SIG-M5 treated with dmso at 0.1 percent for 504 hours (cell line): Measurements from ENCODE around the gene SHB.
A peak's percentile ranks its signal among the peaks of the same experiment; 100 is the strongest.

Source experiments
- DNase-seq: peaks from one replicate; lab custom pipeline; 2025; ENCODE audit not compliant: unreplicated experiment; lab: John Stamatoyannopoulos, UW

The SHB gene

DNA sequence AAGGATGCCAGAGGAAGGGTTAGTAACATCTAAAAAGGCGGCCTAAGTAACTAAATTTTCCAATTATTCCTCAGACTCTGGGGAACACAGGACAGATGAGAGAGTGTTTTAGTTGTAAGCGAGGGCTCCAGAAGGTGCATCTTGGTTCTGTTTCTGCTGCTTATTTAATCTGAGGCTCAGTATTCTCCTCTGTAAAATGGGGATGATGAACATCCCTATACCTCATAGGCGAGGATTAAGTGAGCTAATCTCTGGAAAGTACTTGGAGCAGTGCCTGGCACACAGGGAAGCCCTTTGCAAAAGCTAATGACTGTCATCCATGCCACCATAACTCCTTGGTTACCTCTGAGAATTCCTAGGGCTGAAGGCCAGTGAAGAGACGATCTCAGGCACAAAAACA lies 59.0 kb downstream of the SHB start:
- DNase-seq: no peak

DNA sequence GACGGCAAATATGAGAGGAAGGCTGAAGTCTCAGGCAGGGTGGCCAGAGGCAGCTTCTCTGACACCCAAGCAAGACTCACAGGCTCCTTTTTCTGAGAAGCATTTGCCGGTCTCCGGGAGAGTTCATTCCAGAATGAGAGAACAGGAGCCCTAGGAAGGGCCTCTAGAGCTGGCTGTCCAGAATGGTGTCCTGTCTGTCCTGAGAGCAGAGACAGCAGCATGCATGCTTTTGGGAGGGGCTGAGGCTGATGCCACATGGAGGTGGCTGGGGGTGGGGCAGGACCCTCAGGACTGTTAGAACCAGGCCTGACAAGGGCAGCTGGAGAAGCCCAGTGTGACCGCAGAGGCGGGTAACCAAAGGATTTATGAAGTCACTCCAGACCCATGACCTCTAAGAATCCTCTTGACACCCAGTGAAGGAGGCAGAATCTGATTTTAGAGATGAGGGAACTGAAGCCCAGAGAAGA lies 60.0 kb downstream of the SHB start:
- no peak for DNase-seq

DNA sequence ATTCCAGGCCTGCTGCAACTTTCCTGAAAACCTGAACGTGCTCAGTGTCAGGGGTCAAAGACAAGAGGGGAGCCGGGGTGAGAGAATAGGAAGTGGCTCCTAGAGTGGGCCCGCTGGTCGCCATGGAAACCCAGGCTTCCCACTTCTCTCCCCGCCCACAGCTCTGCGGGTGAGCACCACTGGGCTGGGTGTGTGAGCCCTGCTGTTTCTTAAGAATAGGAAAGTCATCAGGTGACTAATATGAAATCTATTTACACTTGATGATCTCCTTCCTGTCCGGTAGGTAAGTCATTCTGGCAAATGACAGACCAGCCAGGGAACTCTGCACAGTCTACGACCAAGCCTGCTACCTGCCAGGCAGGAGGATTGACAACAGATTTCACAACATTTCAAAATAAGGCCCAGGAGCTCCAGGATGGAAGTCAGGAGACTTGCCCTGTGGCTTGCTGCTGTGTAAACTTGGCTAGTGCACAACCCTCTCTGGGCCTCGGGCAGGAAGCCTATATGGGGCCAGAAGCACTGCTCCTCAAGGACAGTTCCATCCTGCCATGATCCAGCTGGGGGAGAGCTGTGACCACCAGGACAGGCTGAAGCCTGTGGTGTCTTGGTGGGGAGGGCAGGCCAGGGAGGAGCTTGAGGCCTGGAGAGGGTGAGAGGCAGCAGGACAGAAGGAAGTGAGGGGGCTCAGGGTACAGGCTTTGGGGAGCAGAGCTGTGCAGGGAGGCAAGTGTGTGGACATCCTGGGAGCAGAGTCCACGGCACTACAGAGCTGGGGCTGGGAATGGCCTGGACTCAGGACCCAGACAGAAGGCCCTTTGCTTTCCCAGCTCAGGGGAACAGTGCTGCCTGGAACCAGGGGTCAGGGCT lies 60.6 kb downstream of the SHB start:
- DNase-seq: peak; percentile 77

DNA sequence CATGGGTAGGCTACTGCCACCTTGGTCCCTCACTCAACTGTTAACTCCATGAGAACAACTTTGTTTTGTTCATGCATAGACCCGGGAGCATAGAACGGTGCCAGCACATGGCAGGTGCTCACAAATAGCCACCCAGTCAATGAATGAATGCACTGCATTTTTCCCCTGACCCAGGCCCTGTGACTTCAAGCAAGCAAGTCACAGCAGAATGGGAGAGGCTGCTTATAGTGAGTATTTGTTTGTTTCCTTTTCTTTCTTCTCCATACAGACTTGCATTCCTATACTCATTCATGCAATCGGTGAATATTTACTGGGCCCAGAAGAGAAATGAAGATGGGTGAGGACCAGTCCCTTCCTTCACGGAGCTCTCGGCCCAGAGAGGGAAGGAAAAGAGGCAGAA lies 62.0 kb downstream of the SHB start:
- no peak for DNase-seq

DNA sequence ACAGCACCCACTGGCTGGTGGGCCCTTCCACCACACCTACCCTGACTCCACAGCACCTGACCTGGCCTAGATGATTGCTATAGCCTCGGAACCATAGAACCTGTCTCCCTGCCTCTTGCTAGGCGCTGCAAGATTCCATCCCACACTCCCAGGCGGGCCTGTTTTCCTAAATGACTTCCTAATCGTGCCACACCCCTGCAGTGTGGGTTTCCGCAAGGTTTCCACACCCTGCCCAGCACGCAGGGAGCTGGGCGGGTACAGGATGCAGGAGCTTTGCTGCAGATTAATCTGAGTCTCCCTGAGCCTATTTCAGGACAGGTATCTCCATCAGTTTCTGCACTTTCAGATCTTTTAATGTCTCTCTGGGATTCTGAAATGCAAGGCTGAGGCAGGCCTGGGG lies 62.9 kb downstream of the SHB start:
- no peak for DNase-seq

DNA sequence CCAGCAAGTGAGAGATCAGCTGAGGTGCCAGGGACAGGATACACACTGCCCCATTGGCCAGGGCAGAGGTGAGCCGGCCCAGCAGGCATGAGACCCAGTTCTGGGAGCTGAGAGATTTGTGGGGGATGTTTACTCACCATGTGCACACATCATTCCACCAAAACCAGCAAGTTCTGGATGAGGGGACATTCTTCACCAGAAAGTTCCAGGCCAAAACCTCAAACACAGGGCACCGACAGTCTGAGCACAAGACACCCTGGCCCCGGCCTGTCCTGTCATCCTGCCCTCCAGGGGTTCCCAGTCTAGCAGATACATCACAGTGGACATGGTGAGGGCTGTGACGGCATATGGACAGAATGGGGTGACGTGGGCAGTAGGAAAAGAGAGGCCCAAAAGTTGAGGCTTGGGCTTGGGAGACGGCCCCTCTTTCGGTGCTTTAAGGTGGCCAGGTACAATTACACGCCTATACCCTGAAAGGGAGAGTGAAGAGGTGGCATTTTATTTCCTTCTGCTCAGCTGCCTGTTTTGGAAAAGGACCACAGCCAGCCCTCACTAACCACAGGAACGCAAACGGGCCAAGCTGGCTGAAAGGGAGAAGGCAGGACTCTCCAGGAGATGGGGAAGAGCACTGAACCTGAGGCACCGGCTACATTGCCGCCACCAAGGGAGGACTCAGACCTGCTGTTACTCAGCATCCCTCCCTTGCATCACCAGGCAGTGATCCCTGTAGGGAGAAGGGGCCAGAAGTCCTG lies 64.0 kb downstream of the SHB start:
- no peak for DNase-seq

DNA sequence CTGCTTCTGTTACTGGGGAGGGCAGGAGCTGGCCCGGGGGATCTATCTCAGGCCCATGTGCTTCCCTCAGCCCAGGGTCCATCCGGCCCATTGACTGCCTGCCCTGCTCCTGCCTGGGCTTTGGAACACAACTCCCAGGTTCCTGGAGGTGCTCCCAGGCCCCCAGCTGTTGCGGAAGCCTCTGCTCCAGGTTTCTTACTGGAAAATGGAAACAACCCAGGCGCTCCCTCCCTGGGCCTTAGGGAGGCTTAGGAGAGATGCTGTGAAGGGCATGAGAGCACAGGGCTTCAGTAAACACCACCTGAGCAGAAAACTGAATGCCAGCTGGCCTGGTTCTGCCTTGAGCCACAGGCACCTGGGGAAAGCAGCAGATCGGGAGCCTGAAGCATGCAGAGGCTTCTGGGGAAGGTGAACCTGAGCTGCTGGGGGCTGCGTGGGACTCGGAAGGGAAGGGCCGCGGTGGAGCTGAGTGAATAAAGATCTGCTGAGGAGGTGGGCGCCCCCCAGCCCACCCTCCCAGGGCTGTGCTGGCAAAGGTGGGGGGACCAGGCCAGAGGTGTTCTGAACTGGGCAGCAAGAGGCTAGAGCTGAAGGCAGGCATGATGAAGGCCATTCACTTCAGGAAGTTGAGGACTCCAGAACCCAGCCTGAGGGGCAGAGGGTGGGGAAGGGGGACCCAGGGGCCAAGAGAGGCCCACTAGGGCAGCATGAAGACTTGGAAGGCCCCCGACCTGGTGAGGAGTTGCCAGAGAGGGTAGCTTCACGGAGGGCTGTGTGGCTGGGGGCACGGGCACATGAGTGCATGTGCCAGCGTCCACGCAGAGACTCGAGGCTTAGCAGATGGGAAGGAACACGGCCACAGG lies 64.8 kb downstream of the SHB start:
- no peak for DNase-seq

DNA sequence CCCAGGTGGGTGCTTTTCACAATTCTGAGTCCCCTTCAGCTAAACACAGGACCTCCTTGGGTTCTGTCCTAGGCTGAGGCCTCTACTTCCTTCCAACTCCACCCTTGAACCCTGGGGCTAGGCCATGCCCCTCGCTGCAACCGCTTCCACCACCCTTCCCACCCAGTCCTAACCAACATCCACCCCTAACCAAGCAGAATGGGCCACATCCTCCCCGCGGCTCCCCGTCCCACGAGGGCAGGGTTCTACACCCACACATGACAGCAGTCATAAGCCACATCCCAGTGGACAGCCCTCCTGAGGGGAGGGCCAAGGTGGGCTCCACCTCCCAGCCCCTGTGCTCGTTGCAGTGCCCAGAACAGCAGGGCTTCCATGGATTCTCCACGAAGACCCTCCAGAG lies 65.8 kb downstream of the SHB start:
- DNase-seq: no peak

DNA sequence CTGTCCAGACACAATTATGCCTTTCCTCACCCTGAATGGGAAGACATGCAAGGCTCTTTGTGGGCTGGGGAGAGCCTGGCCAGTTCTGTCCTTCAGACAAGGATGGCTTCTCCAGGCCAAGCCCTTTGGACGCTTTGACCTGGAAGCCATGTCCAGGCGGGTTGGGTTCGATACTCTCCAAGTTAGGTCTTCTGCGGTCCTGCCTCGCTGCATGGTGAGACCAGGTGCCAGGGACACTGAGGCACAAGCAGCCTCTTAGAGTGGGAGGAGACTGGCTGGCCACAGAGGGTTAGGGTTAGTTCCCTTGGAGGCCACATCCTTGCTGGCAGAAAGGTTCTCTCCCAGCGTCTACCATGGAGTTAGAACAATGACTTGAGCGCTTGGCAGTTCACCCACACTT lies 67.6 kb downstream of the SHB start:
- no peak for DNase-seq

DNA sequence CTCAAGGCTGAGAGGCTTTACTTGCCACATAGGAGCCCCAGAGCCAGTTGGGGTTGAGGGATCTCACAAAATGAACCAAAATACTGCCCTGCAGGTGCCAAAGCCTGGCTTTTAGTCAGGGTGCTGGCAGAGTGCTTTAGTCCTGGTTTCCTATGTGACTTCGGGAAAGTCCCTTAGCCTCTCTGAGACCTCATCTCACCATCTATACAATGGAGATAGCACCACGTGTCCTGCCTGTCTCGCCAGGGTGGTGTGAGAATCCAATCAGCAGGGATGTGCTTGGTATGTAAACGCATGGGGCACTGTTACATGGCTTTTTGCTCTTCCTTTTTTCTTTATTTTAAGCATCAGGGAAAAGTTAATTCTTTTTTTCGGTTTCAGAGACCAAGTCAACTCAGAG lies 68.3 kb downstream of the SHB start:
- DNase-seq: no peak

DNA sequence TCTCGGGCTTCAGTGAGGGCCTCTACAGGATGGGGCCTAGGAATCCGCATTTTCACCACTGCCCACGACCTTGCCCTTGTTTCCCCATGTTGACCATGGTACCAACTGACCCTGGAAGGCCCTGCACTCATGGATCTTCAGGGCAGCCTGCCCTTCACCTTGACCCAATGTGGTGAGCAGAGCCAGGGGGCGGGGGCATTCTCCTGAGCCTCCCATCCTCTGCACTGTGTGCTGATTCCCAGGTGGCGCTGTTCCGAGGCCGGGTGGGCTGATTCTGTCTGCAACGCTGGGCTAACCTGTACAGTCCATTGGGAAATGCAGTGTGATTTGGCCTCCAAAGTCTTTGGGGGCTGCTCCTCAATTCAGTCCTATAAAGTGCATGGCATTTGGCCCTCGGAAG lies 68.7 kb downstream of the SHB start:
- DNase-seq: no peak

DNA sequence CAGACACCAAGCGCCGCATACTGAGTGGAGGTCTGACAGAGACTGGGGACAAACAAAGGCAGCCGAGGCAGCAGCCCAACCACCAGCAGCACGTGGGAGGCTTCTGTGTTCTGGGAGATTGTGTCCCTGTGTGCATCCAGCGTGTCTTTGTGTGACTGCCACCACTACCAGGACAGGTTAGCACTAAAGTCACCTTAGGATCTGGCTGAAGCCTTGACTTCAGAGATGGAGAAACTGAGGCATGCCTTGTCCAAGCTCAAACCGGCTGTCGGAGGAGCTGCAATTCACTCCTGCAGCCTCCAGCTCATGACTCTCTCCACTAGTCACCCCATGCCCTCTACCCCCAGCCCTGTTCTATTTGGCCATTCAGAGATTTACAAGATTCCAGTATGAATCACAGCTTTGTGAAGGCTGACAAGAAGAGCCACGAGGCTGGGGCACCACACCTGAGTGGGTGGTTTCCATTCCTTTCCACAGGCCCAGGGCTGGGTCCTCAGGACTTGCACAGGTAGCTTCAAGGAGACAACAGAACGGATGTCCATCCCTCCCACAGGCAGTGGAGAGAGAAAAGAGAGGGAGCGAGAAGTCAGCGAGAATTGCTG lies 69.3 kb downstream of the SHB start:
- DNase-seq: no peak

DNA sequence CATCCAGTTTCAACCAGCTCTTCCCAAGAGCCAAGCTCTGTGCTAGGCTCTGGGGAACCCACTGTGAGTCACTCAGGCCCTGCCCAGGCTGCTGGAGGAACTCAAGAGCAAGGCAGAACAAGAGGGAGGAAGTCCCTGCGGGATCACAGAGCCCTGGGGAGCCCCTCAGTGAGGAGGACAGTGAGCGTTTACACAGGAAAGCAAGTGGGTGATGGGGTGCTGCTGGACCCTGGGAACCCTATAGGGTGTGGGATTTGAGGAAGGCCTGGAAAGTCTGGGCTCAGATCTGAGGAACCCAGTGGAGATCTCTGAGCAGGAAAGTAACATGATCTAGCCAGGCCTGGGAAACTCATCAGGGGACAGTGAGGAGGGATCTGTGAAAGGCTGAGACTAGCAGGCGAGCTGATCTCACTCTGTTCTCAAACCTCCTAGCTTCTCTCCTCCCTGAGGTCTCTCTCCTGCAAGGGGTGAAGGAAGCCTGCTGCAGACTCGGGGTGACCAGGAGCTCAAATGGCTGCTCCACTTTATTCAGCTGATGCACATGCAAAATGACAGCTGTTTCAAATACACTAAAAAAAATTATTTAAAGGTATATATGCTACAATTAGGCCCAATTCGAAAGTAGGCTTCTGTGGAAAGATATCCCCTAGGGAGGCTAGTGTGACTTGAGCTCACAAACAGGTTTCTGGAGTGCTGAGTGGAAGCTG lies 70.0 kb downstream of the SHB start:
- peak; percentile 30 for DNase-seq

DNA sequence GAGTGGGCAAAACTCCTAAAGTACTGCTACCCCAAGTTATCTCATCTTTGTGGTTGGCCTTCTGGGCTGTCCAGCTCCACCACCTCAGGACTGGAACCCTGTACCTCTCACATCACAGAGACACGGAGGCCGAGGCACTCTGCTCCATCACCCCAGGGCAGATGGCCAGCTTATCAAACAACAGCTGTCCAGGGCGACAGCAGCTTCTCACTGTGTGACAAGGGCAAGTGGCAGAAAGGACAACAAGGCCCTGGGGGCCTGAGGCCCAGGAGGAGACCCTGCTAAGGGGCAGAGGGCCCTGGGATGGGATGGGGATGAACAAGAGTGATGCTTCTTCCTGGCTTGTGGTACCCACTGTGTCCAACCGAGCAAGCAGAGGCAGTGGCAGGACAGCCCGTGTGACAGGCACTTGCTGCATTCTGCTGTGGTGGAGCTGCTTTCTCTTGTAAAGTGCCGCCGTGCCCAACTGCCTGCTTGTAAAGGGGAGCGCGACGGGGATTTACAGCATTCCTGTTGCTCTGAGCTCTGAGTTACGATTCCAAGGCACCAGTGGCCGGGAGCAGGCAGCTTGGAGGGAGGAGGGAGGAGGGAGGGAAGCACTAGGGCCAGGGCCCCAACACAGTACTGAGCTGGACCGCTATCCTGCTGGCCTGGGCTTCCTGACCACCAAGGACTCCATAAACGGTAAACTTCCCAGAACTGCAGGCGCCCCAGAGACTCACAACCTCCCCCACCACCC lies 71.2 kb downstream of the SHB start:
- DNase-seq: no peak

DNA sequence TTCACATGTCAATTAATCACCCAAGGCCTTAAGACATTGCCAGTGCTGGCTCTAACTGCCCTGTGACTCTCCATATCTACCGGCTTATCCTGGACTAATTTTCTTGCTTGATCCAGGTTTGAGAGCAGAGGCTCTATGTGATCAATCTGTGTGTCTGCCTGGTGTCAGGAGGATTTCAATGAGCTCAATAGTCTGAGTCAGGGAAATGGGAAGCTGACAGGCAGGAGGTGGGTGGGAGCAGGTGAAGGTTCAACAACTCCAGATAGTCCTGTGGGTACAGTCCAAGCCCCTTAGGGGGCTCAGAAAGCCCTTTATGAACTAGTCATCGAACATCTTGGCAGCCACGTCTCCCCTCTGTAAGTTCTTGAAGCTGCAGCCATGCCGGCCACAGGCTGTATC lies 72.2 kb downstream of the SHB start:
- DNase-seq: no peak

DNA sequence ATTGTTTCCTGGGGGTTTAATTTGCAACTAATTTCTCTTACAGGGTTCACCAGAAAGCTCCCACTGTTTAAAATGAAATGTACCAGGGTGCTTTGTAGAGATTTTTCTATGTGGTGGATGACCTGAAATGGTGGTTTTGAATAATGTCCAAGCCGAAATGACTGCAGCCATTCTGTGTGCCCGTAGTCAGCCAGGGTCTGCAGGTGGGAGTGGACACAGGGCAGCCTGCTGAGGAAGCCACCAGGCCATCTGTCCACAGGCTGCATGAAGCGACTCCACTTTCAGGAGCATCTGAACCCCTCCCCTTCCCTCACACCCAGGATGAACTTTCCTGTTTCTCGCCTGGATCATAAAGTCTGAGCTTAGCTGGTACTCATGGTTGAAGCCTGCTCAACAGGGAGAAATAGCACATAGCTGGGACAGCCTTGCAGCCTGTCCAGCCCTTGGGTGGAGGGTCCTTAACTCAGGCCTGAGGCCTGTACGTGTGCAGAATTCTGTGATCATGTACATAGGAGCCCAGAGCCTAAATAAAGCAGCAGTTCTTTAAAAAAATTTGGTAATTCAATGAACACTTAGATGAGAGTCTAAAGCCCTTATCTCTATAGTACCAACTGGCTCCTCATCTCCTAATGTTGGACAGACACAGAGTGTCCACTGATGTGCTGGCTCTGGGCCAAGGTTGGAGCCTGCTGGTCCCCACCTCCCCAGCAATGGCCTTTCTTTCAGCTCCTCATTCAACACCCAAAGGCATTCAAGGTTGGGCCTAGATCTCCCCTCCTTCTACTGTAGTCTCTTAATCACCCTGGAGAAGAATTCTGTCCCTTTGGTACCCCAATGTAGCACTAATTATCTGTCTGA lies 72.8 kb downstream of the SHB start:
- no peak for DNase-seq

DNA sequence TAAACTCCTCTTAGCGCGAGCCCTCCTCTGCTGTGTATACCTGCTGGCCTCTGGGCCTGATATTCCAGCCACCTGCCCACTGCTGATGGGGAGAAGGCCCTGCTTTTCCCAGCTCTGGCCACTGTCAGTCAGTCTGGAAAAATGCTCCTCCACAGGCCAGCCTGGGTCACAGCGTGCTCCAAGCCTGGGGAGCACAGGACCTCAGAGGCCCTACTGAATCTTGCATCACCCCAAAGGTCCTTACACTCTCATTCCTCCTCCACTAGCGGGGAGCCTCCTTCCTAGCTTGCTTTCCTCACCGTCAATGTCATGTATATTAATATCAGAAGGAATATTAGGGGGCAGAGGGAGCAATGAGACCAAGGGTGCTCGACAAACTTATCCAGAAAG lies 73.7 kb downstream of the SHB start:
- no peak for DNase-seq

DNA sequence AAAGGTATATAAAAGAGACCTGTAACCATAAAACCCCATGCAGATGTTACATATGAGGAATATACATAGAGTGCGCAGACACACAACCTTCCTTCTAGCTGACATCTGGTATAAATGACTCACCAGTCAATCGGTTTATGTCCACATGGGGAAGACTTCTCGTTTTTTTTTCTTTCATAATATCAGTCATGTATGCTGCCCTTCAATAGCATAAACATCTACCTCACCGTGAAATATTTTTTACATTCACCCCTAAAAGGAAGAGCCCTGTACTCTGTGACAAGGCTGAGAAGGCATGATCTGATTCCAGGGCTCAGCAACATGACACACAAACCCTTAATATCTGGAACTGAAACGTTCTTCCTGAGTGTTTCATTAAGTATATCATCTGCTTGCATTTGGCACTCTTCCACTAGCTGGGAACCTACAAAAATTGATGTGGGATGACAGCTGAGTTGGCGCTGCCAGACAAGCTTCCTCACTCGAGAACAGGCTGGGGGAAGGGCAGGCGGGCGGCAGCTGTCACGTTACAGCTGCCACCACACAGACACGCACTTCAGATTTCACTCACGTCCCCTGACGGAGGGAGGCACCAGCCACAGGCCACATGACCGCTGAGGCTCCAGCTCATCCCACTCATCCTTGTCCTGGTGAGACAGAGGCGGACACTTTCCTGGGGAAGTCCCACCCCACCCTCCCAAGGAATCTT lies 74.2 kb downstream of the SHB start:
- peak; percentile 88 for DNase-seq
